ENCODE results near the gene TASP1. TPM values are rescaled to one million over a fixed set of nuclear protein-coding genes. Genes with fewer than 3 reads are reported as not detected.

TASP1 gene
- polyA plus RNA-seq, 3 donors: 2.3 to 3.3 (median 2.6) TPM

DNA sequence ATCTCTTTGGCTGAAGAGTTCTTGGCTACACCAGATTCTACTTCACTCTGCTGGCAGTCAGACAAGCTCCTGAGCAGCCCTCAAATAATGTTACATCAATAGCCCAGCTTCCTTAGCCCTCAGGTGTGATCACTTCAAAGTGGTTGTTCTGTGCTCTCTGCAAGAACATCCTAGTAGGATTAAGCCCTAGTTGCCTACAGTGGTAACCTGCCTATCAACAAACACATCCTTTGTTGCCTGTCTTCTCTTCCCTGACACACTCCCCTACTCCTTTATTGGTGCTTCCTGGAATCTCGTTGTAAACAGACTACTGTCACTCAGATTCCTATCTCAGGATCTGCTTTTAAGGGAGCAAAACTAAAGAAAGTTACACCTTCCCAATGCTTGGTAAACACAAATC lies 45.1 kb upstream of the TASP1 start:
- intact Hi-C loops (cut with micrococcal nuclease): no loop called here
- Histone ChIP-seq H2AFZ (ENCODE audit: insufficient read depth, low read depth, low read length, poor library complexity, severe bottlenecking) (no peak overlapping the region), H3K27ac (ENCODE audit: low read depth in 1 of 2, low read length in 2 of 2) (no peak overlapping the region), H3K79me2 (ENCODE audit: insufficient read depth, low read length) (no peaks in the 10 kb centered on the region), H3K4me1 (ENCODE audit: control insufficient read depth in 1 of 2, insufficient read depth in 2 of 2, low read length in 2 of 2) (no peaks in the 10 kb centered on the region), H3K36me3 (replicated peaks in 1 of 2; ENCODE audit: control insufficient read depth in 1 of 2, insufficient read depth in 2 of 2, low read length in 2 of 2) (no peaks in the 10 kb centered on the region), H3K27me3 (ENCODE audit: control insufficient read depth in 2 of 2, insufficient read depth in 2 of 2, low read length in 2 of 2) (no peaks in the 10 kb centered on the region), H3K9me3 (replicated peaks in 1 of 2; ENCODE audit: control insufficient read depth in 1 of 2, insufficient read depth in 1 of 2, low read length in 2 of 2) (no peaks in the 10 kb centered on the region), H3K4me3 (replicated peaks in 1 of 3; ENCODE audit: low read depth in 2 of 3, low read length in 3 of 3) (no peak overlapping the region), H4K20me1 (ENCODE audit: insufficient read depth, low read length) (no peaks in the 10 kb centered on the region), H3K4me2 (replicated peaks; ENCODE audit: extremely low read depth, low read length, poor library complexity, severe bottlenecking) (no peak overlapping the region), H3K9ac (ENCODE audit: insufficient read depth, low read length, poor library complexity, severe bottlenecking) (no peak overlapping the region)
- Mint-ChIP-seq H3K9me3 (peaks cover 0 to 8% (median 0%) of the 10 kb centered on the region in 7 donors), H3K4me1 (no peaks in the 10 kb centered on the region), H3K4me3 (no peak overlapping the region), H3K27ac (no peak overlapping the region), H3K36me3 (no peaks in the 10 kb centered on the region), H3K27me3 (ENCODE audit: low read depth in 3 of 3) (peaks cover 1 to 2% (median 2%) of the 10 kb centered on the region in 3 donors)
- no peak for DNase-seq
- TF ChIP-seq, protein P1, sequence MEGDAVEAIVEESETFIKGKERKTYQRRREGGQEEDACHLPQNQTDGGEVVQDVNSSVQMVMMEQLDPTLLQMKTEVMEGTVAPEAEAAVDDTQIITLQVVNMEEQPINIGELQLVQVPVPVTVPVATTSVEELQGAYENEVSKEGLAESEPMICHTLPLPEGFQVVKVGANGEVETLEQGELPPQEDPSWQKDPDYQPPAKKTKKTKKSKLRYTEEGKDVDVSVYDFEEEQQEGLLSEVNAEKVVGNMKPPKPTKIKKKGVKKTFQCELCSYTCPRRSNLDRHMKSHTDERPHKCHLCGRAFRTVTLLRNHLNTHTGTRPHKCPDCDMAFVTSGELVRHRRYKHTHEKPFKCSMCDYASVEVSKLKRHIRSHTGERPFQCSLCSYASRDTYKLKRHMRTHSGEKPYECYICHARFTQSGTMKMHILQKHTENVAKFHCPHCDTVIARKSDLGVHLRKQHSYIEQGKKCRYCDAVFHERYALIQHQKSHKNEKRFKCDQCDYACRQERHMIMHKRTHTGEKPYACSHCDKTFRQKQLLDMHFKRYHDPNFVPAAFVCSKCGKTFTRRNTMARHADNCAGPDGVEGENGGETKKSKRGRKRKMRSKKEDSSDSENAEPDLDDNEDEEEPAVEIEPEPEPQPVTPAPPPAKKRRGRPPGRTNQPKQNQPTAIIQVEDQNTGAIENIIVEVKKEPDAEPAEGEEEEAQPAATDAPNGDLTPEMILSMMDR (IDR thresholded peaks at IDR 0.05): no peak
- 33% methylated on average over 1 of the region's 1 CpG for WGBS (ENCODE audit: insufficient coverage)

DNA sequence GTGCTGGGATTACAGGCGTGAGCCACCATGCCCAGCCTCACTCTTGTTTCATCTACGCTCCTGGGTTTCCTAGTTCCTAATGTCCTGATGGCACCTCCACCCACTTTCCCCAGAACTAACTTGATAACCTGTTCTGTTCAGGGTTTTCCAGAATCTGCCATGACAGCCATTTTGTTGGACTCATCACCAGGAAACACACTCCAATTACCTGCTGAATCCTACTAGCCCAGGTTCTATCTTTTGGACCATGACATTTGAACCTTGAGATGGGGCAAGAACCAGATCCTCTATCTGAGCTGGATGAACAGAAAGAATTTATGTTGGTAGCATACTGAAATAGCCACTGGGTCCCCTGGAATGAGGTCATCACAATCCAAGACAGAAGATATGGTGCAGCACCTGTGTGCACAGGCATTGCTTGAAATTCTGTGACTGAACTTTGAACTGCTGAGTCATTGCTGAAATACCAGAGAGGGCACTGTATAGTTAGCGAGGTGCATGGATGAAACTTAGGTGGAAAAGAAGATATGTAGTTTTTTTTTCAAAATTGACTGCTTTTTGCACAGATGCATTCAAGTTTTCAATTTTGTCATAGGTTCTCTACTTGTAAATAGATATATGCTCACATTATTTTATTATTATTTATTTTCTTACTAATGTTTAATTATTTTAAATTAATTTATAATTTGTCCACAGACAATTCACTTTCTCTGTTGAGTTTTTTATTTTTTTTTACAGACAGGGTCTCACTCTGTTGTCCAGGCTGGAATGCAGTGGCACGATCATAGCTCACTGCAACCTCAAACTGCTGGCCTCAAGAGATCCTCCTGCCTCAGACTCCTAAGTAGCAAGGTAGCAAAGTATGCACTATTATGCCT lies 42.8 kb upstream of the TASP1 start:
- Histone ChIP-seq H3K9me3 (replicated peaks in 1 of 2; ENCODE audit: control insufficient read depth in 1 of 2, insufficient read depth in 1 of 2, low read length in 2 of 2) (no peaks in the 10 kb centered on the region), H3K4me1 (ENCODE audit: control insufficient read depth in 1 of 2, insufficient read depth in 2 of 2, low read length in 2 of 2) (no peaks in the 10 kb centered on the region), H3K79me2 (ENCODE audit: insufficient read depth, low read length) (no peaks in the 10 kb centered on the region), H3K4me2 (replicated peaks; ENCODE audit: extremely low read depth, low read length, poor library complexity, severe bottlenecking) (no peak overlapping the region), H4K20me1 (ENCODE audit: insufficient read depth, low read length) (no peaks in the 10 kb centered on the region), H3K27ac (ENCODE audit: low read depth in 1 of 2, low read length in 2 of 2) (no peak overlapping the region), H3K27me3 (ENCODE audit: control insufficient read depth in 2 of 2, insufficient read depth in 2 of 2, low read length in 2 of 2) (no peaks in the 10 kb centered on the region), H2AFZ (ENCODE audit: insufficient read depth, low read depth, low read length, poor library complexity, severe bottlenecking) (no peak overlapping the region), H3K36me3 (replicated peaks in 1 of 2; ENCODE audit: control insufficient read depth in 1 of 2, insufficient read depth in 2 of 2, low read length in 2 of 2) (no peaks in the 10 kb centered on the region), H3K4me3 (replicated peaks in 1 of 3; ENCODE audit: low read depth in 2 of 3, low read length in 3 of 3) (no peak overlapping the region), H3K9ac (ENCODE audit: insufficient read depth, low read length, poor library complexity, severe bottlenecking) (no peak overlapping the region)
- Mint-ChIP-seq H3K9me3 (peaks cover 0 to 8% (median 0%) of the 10 kb centered on the region in 7 donors), H3K27ac (no peak overlapping the region), H3K4me3 (no peak overlapping the region), H3K4me1 (no peaks in the 10 kb centered on the region), H3K27me3 (ENCODE audit: low read depth in 3 of 3) (peaks cover 1 to 2% (median 2%) of the 10 kb centered on the region in 3 donors), H3K36me3 (no peaks in the 10 kb centered on the region)
- TF ChIP-seq, protein P1 (IDR thresholded peaks at IDR 0.05): no peak
- no peak for DNase-seq
- 80% methylated on average over 2 of the region's 4 CpGs for WGBS (ENCODE audit: insufficient coverage)
- intact Hi-C loops (cut with micrococcal nuclease): no loop called here
